Endometrial microvascular endothelial cells (primary cell): ENCODE data around the gene SLC25A3. TPM values are rescaled to one million over a fixed set of nuclear protein-coding genes. Genes with fewer than 3 reads are reported as not detected.
"Not testable (repeated sequence)": the region's sequence is repeated elsewhere in the genome, so short reads cannot be mapped to it uniquely, and the experiment has no call there.

ENCODE experiments used
- in situ Hi-C: cut with HindIII; loops from 2 replicates; pipeline ENCODE4 v1.10.0; 2017; ENCODE audit warnings: low sequenced_read_pairs, low pct_unique_long_range_greater_than_20kb; ENCODE audit errors: inconsistent ontology term
- total RNA-seq: library from RNA; depleted of rRNA; stranded (reverse); fragments of >200 nt; gene quantifications from one replicate; pipeline ENCODE4 v1.2.3, GENCODE V29; 2015; ENCODE audit errors: inconsistent ontology term

SLC25A3 gene
- total RNA-seq, 1 donor from 2014 or later: 1,053 TPM

DNA sequence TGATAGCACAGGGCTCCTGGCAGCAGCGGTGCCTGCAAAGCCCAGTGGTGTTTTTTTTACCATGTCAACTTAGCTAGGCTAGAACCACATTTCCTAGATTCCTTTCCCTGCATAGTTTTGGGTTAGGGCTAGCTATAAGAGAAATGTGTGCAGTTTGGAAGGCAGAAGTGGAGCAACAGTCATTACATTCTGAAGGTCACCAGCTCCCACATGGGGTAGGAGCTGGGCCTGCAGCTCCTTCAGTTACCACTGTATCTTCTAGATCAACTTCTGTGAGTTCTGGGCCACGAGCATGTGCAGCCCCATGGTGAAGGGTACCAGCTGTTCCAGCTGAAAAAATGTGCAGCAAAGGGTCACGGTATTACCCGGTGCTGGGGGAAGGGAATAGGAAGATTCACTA is 2.3 kb upstream of the SLC25A3 start:
- in situ Hi-C loops: no loop called here

DNA sequence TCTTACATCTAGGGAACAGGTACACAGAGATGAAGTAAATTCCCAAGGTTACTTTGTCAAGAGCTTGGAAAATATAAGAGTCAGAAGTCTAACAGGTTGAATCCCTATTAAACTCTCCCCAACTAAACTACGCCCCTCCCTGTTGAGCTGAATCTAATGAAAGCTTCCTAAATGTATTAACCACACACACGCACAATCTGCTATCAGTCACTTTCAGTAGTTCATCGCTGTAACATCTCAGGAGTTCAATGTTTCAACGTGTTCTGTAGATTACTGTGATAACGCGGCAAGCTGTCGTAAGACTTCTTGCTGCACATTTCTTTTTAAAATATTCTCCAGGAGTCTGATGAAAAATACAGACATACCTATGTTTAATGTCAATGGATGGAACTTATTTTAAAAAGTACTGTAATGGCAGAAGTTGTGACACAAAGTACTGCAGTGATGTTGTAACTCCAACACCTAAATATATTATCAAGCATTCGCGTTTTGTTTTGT is 612 bp upstream of the SLC25A3 start:
- in situ Hi-C loops: no loop called here

DNA sequence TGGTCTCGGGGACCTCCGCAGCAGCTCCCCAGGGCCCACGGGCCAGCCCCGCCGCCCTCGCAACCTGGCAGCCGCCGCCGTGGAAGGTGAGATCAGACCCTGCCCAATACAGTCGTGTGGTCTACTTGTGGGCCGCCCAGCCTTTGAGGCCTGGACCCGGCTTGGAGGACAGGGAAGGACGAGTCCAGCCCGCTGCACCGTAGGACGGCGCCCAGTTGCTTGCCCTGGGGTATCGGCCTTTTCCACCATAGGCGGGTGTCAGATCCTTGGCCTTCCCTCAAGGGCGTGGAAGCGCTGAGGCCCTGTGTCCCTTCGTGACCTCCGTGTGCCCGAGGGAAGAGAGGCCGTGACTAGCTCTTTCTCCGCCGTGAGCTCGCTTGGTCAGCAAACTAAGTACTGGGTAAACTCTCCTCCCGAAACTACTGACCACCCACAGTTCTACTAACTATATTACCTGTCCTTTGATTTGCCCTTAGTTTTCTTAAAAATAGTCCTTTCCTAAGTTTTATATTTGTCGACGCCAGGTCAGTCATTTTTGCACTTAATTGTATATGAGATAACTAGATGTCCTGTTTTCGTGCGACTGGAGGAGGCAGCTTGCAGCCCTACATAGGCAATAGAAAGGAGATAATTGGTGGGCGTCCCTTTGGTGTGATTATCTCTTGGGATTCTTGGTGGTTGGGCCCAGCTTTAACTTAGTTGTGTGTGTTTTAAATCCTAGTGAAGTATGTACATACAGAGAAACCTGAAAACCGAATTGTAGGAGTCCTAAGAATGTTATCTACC is 757 bp downstream of the SLC25A3 start:
- in situ Hi-C loops: no loop called here

DNA sequence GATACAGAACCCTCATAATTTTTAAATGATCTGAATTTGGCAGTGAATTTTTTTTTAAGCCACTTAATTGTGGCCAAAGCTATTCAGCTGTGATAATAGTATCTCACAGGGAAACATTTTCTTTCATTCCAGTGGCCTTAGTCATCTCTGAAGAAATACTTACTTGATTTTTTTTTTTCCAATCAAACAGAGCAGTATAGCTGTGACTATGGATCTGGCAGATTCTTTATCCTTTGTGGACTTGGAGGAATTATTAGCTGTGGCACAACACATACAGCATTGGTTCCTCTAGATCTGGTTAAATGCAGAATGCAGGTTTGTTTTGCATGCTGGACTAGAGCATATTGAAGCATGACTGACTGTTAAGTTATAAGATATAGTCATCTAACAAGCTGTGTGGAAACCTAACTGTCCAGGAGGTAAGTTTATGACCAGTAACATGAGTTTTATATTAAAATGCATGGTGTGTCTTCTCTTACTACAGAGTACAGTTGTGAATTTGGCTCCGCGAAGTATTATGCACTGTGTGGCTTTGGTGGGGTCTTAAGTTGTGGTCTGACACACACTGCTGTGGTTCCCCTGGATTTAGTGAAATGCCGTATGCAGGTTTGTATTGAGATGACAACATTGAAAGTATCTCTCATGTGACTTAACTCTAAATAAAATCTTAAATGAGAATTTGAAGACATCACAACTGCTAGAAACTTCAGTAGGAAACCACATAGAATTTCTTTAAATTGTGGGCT is 1.9 kb downstream of the SLC25A3 start:
- in situ Hi-C loops: no loop called here

DNA sequence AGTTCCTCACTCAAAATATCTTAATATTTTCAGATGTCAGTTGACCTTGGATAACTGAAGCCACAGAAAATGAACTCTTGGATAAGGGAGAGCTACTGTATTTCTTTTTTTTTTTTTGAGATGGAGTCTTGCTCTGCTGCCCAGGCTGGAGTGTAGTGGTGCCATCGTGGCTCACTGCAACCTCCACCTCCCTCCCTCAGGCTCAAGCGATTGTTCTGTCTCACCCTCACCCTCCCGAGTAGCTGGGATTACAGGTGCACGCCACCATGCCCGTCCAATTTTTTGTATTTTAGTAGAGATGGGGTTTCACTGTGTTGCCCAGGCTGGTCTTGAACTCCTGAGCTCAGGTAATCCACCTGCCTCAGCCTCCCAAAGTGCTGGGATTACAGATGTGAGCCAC is 3.8 kb downstream of the SLC25A3 start:
- in situ Hi-C loops: not testable (repeated sequence)

DNA sequence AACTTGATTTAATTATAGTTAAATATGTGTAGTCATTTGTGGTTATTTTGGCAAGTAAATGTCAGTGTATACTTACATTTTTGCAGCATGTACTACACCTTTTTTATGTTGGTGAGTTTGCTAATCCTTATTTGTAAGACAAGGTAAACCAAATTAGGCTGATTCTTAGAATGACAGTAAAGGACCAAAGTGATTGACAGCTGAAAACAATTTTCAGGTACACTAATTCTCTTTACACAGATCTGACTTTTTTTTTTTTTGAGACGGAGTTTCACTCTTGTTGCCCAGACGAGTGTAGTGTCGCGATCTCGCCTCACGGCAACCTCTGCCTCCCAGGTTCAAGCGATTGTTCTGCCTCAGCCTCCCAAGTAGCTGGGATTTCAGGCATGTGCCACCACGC is 8.4 kb downstream of the SLC25A3 start:
- in situ Hi-C loops: no loop called here

DNA sequence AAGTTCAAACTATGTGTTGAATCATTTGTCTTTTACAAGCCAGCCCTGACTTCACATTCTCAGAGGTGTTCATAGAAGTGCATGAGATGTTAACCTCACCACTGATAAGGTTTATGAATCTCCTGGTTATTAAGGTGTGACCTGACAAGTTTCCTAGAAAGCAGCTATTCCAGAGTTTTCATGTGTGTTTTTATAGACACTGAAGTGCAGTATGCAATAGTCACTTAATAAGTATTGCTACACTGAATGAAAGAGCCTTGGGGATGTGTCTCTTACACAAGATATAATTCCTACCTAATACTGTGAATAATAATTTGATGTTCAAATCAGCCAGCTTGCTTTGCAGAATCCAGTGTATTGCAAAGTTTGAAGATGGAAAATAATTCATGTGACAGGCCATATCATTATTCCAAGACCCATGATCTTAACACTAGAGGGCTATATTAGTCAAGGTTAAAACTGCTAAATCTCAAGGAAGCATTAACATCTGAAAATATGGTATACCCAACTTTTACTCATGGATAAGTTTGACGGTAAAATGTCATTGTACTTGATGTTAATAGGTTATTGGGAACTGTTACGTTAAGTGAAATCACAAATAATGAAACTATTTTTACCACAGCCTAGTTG is 13.0 kb downstream of the SLC25A3 start:
- in situ Hi-C loops: no loop called here

DNA sequence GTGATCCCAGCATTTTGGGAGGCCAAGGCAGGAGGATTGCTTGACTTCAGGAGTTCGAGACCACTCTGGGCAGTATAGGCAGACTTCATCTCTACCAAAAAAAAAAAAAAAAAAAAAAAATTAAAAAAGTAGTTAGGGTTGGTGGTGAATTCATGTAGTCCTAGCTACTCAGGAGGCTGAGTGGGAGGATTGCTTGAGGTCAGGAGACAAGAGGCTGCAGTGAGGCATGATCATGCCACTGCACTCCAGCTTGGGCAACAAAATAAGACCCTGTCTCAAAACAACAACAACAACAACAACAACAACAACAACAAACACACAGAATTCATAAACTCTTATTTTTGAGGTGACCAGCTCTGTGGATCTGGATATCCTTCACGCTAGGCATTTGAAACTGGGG is 17.1 kb downstream of the SLC25A3 start:
- in situ Hi-C loops: no loop called here

DNA sequence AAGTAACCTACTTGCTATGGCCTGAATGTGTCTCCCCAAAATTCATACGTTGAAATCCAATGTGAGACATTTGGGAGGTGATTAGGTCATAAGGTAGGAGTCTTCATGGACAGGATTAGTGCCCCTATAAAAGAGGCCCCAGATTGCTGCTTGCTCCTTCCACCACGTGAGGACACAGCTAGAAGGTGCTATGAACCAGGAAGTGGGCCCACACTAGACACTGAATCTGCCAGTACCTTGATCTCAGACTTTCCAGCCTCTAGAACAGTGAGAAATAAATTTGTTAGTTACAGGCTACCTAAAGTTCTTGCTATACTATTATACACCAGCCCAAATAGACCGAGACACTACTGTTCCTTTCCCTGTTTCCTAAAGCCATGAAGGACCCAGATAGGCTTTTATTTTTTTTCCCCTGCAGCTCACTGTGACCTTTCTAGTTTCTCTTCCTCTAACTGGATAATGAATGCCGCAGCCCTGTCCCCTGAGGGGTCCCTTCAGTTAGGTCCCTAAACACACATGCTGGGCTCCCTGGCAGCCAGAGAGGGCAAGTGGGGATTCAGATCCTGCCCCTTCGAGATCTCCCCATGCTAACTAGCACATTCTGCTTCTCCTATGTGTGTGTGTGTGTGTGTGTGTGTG is 19.3 kb downstream of the SLC25A3 start:
- in situ Hi-C loops: no loop called here

DNA sequence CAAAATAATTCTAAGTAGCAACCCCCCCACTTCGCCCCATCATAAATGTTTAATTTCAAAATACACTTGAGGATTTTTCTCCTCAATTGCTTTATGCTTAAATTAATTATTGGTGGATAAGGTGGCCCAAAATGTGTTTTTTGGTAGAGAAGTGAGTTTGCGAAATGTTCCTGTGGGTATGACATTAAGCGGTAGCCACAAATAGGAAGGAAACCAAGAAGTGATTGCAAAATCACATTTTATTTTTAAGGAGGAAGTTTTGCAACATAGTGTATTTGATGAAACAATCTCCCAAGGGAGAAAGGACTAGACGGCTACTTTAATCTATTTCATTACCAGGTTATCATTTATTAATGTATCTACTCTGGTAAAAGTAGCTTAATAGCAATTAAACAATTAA is 25.5 kb downstream of the SLC25A3 start:
- in situ Hi-C loops: no loop called here

DNA sequence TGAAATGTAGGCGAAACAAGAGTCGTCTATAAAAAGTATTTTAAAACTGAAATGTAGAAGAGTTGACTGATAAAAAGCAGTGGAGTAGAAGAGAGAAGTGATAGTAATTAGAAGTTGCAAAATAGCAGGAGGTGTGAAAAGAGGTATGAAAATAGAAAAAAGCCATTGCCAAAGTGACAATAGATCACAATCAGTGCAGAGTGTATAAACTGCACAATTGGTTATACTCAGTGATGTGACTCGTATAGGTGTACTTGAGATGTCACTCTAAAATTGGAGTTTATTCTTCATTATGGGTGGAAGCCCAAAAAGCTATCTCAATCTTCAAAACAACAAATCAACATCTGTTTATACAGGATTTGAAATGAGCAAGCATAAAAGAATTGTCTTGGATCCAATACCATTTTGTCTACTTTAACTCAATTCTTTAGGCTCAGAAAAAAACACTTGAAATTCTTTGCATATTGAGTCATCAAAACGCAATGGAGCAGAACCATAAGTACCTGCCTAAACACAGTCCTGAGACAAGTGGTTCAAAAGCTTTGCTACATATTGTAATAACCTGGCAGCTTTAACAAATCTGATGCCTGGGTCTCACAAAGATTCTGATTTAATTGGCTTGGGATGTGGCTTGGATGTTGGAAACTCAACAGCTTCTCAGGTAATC is 42.3 kb downstream of the SLC25A3 start:
- in situ Hi-C loops: no loop called here

DNA sequence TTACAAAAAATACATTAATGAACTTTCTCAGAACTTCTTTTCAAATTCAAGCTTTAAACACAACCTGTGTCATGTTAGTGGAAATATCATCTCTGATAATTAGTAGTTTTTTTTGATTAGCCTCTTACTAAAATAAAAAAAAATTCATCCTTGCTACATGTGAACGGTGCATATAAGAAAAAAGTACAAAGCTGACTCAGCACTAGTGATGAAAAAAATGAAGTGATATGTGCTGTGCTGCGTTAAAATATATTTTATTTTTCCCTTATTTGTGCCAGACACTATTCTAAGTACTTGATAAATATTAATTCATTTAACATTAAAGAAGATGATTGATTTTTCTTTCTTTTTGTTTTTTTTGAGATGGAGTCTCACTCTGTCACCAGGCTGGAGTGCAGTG is 43.6 kb downstream of the SLC25A3 start:
- in situ Hi-C loops: no loop called here

DNA sequence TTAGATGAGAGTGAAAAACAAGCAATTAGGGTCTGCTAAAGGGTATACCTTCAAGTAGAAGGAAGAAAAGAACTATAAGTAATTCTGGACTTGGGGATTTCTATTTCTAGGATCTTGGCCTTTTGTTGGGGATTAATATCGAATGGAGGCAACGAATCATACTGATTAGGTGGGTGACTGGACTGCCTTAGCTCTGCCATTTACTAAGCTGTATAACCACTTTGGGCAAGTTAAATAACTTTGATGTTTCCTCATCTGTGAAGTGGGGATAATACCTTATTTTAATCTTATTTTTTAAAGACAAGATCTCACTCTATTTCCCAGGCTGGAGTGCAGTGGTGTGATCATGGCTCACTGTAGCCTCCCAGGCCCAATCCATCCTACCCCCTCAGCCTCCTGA is 44.5 kb downstream of the SLC25A3 start:
- in situ Hi-C loops: no loop called here

DNA sequence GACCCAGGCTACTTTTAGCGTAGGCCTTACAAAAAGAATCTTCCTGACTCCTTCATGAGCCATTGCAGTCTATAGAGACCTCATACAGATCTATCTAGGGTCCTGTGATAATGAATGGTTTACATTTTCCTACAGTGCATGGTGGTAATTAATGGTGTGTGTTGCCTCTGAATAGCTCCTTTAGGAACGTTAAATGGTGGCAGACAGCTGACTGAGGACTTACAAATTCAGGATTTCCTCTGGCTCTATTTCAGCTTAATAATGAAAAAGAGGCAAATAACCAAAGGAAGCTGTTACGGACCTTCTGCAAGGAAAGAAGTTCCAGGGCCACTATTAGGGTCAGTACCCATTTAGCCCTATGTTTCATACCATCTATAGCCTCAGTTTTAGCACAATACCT is 46.0 kb downstream of the SLC25A3 start:
- in situ Hi-C loops: no loop called here

DNA sequence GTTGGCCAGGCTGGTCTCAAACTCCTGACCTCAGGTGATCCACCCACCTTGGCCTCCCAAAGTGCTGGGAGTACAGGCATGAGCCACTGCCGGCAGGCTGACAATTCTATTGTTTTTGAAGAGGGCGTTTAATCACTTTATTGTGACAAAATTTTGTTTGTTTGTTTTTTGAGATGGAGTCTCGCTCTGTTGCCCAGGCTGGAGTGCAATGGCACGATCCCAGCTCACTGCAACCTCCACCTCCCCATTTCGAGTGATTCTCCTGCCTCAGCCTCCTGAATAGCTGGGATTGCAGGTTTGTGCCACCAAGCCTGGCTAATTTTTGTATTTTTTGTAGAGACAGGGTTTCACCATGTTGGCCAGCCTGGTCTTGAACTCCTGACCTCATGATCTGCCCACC is 49.3 kb downstream of the SLC25A3 start:
- in situ Hi-C loops: not testable (repeated sequence)

DNA sequence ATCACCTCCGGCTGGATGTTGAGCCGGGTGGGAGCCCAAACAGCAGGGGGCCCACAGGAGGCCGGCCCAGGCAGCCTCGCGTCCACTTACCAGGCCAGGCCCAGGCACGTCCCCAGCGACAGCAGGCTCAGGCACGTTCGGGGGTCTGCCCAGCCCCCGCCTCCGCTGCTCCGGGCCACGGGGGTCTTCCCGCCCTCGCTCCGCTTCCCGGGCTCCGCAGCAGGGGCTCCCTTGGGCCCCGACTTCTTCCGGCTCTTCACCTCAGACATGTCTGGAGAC is 50.9 kb downstream of the SLC25A3 start:
- in situ Hi-C loops: no loop called here

DNA sequence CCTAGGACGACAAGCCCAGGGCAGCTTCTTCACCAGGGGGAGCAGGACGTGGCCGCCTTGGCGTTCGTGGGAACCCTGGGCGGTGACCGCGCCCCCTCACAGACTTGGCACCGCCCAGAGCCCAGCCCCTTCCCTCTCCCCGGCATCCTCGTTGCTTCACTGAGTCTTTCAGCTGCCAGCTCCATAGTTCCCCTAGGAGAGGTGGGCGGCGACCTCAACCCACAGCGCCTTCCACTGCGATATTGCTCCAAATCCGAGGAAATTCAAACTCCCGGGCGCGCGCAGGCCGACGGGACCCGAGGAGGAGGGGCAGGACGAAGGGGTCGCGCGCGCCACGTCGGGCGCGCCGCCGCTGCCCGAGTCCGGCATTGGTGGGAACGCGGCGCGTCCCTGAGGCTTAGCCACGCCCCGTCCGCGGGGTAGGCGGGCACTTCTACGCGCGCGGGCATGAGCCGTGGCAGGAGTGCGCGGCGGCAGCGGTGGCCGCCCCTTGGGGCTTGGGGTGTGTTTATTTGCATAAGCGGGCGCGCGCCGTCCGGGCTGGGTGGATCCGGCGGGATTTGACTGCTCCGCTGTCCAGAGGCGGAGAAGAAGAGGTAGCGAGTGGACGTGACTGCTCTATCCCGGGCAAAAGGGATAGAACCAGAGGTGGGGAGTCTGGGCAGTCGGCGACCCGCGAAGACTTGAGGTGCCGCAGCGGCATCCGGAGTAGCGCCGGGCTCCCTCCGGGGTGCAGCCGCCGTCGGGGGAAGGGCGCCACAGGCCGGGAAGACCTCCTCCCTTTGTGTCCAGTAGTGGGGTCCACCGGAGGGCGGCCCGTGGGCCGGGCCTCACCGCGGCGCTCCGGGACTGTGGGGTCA is 51.5 kb downstream of the SLC25A3 start, which contains the start of the genes APAF1 and IKBIP:
TSS of gene APAF1 (plus strand) at position 579 of the 860 bp plus-strand sequence. CDS start 3,070 bp downstream, outside the sequence.
TSS of gene IKBIP (minus strand) at position 77 of the 860 bp plus-strand sequence. CDS start 87 bp downstream, outside the sequence.
- in situ Hi-C loops: no loop called here

DNA sequence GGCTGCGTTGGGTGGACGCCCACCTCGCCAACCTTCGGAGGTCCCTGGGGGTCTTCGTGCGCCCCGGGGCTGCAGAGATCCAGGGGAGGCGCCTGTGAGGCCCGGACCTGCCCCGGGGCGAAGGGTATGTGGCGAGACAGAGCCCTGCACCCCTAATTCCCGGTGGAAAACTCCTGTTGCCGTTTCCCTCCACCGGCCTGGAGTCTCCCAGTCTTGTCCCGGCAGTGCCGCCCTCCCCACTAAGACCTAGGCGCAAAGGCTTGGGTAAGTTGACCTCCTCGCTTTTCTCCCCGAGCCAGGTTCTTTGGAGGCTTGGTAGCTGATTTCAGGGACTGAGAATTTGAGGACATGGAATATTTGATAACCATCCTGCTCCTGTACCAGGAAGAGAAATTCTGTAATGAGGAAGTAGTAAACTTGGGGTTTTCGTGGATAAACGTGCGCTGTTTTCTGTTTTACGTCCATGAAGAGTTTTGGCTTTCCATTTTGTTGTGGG is 52.1 kb downstream of the SLC25A3 start:
- in situ Hi-C loops: no loop called here
